ENCODE results near the gene ARHGAP45. TPM values are rescaled to one million over a fixed set of nuclear protein-coding genes. Genes with fewer than 3 reads are reported as not detected.

ARHGAP45 gene
- polyA plus RNA-seq, 2 of the 4 experiments (the other 2 are of a cell fraction), result 1.2 to 1.9 TPM

DNA sequence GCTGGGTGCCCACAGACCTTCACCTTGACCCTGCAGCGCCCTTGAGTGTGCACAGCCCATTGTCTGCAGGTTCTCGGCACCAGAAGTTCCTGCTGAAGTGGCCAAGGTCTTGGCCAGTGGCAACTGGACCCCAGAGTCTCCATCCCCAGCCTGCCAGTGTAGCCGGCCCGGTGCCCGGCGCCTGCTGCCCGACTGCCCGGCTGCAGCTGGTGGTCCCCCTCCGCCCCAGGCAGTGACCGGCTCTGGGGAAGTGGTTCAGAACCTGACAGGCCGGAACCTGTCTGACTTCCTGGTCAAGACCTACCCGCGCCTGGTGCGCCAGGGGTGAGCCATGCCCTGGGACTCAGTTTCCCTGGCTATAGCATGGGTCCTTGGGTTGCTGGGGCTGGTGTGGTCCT lies 11.9 kb upstream of the ARHGAP45 start:
- CTCF ChIA-PET, result interaction anchor here (0.8 to 3.5 kb wide), 5 partner anchors 10 to 140 kb away, joined by 3 to 18 read pairs (median 4); partner anchors contain the start of genes ARHGAP45 and RNU6-2
- Histone ChIP-seq H3K4me2 (no peak overlapping the region), H3K9me3 (no peaks in the 10 kb centered on the region), H3K27ac (no peak overlapping the region), H3K4me1 (no peaks in the 10 kb centered on the region), H3K4me3 (no peak overlapping the region)
- POLR2A ChIA-PET, result interaction anchor here (1.3 kb wide), 1 partner anchor 10 kb away, joined by 3 read pairs; no protein-coding TSS in a partner anchor
- DNase-seq (ENCODE audit: low read depth in 1 of 2, low spot score in 1 of 2), result no peak
- 87% methylated on average over 4 of the region's 14 CpGs for WGBS (ENCODE audit: missing lambda C conversion rate)
- FAIRE-seq, result no peak
- TF ChIP-seq, protein P1, sequence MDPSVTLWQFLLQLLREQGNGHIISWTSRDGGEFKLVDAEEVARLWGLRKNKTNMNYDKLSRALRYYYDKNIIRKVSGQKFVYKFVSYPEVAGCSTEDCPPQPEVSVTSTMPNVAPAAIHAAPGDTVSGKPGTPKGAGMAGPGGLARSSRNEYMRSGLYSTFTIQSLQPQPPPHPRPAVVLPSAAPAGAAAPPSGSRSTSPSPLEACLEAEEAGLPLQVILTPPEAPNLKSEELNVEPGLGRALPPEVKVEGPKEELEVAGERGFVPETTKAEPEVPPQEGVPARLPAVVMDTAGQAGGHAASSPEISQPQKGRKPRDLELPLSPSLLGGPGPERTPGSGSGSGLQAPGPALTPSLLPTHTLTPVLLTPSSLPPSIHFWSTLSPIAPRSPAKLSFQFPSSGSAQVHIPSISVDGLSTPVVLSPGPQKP (IDR thresholded peaks at IDR 0.05; ENCODE audit: low read depth, low read length), result no peak
- TF ChIP-seq TFCP2L1 (CRISPR knock-in tag; IDR thresholded peaks at IDR 0.05) (no peak), HMGXB4 (CRISPR knock-in tag; IDR thresholded peaks at IDR 0.05; ENCODE audit: borderline replicate concordance) (no peak), HDAC2 (IDR thresholded peaks at IDR 0.05) (no peak), RNF2 (IDR thresholded peaks at IDR 0.05; ENCODE audit: borderline replicate concordance, low read depth) (no peak), MAFK (IDR thresholded peaks at IDR 0.05; ENCODE audit: partially characterized antibody) (no peak)
- no peak for ATAC-seq

DNA sequence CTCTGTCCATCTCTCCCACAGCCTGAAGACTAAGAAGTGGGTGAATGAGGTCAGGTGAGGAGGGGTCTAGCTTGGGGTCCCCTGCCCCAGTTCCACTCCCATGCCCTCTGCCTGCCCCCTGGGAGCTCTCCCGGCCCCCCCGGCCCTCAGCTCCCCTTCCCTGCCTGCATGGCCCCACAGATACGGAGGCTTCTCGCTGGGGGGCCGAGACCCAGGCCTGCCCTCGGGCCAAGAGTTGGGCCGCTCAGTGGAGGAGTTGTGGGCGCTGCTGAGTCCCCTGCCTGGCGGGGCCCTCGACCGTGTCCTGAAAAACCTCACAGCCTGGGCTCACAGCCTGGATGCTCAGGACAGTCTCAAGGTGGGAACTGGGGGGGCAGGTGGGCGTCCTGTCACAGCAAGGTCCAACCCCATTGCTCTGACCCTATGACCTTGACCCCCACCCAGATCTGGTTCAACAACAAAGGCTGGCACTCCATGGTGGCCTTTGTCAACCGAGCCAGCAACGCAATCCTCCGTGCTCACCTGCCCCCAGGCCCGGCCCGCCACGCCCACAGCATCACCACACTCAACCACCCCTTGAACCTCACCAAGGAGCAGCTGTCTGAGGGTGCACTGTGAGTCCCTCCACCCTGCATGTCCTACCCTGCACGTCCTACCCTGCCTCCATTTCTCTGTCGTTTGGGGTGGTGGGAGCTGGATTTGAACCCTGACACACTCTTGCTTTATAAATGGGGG lies 10.9 kb upstream of the ARHGAP45 start:
- ChIA-PET CTCF (interaction anchor here (0.6 to 3.5 kb wide), 12 partner anchors 7 to 183 kb away, joined by 3 to 18 read pairs (median 4); partner anchors contain the start of genes ARHGAP45 and RNU6-2), POLR2A (interaction anchor here (1.3 kb wide), 1 partner anchor 9 kb away, joined by 3 read pairs; no protein-coding TSS in a partner anchor)
- Histone ChIP-seq H3K9me3 (no peaks in the 10 kb centered on the region), H3K4me1 (no peaks in the 10 kb centered on the region), H3K4me2 (no peak overlapping the region), H3K4me3 (no peak overlapping the region), H3K27ac (no peak overlapping the region)
- DNase-seq (ENCODE audit: low read depth in 1 of 2, low spot score in 1 of 2) (no peak), ATAC-seq (no peak), FAIRE-seq (no peak)
- no peak for TF ChIP-seq ZFP36 (IDR thresholded peaks at IDR 0.05; ENCODE audit: borderline replicate concordance, partially characterized antibody)
- no peak for TF ChIP-seq TP53 (CRISPR knock-in tag; IDR thresholded peaks at IDR 0.05)
- TF ChIP-seq MAZ (IDR thresholded peaks at IDR 0.05; ENCODE audit: borderline replicate concordance, low read depth, low read length), result no peak
- TF ChIP-seq HOXA7 (CRISPR knock-in tag; IDR thresholded peaks at IDR 0.05), result no peak
- TF ChIP-seq HMGXB4 (CRISPR knock-in tag; IDR thresholded peaks at IDR 0.05; ENCODE audit: borderline replicate concordance), result no peak
- no peak for TF ChIP-seq CHD2 (IDR thresholded peaks at IDR 0.05; ENCODE audit: low read length, partially characterized antibody)
- TF ChIP-seq, protein P2, sequence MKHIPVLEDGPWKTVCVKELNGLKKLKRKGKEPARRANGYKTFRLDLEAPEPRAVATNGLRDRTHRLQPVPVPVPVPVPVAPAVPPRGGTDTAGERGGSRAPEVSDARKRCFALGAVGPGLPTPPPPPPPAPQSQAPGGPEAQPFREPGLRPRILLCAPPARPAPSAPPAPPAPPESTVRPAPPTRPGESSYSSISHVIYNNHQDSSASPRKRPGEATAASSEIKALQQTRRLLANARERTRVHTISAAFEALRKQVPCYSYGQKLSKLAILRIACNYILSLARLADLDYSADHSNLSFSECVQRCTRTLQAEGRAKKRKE (CRISPR knock-in tag; IDR thresholded peaks at IDR 0.05; ENCODE audit: low read depth), result no peak
- TF ChIP-seq HDAC2 (IDR thresholded peaks at IDR 0.05), result no peak
- TF ChIP-seq E2F6 (IDR thresholded peaks at IDR 0.05; ENCODE audit: borderline replicate concordance, low read depth), result no peak
- TF ChIP-seq ESRRA (IDR thresholded peaks at IDR 0.05; ENCODE audit: borderline replicate concordance, low read length), result no peak
- no peak for TF ChIP-seq CTCF (IDR thresholded peaks at IDR 0.05)
- no peak for TF ChIP-seq SMC3 (IDR thresholded peaks at IDR 0.05)
- TF ChIP-seq HES2 (IDR thresholded peaks at IDR 0.05), result no peak
- TF ChIP-seq CBX8 (IDR thresholded peaks at IDR 0.05), result no peak
- 89% methylated on average over 10 of the region's 20 CpGs for WGBS (ENCODE audit: missing lambda C conversion rate)

All from A549 (cell line).